GM18511 (cell line): Measurements from ENCODE around the gene TXNDC5.
A peak's percentile ranks its signal among the peaks of the same experiment; 100 is the strongest.
"Not testable (repeated sequence)": the region's sequence is repeated elsewhere in the genome, so short reads cannot be mapped to it uniquely, and the experiment has no call there.

ENCODE experiments used
- ATAC-seq: cut with Tn5 transposase; IDR thresholded peaks from one replicate; pipeline ENCODE4 v1.9.1; 2021; ENCODE audit warnings: mild to moderate bottlenecking, moderate library complexity; ENCODE audit not compliant: unreplicated experiment

TXNDC5 gene

GRCh38 chr6:7914991-7915789 lies 4.6 kb upstream of the TXNDC5 start:
- no peak for ATAC-seq

GRCh38 chr6:7914311-7914710 lies 3.7 kb upstream of the TXNDC5 start:
- no peak for ATAC-seq

GRCh38 chr6:7912736-7913517 lies 2.3 kb upstream of the TXNDC5 start:
- ATAC-seq: no peak

- ATAC-seq: no peak
These were observed 1.4 kb upstream of the TXNDC5 start for GRCh38 chr6:7912024-7912423.

- no peak for ATAC-seq
These were observed 747 bp upstream of the TXNDC5 start for GRCh38 chr6:7911345-7911725.

GRCh38 chr6:7910298-7910653 lies 312 bp downstream of the TXNDC5 start:
- peak; percentile 35 for ATAC-seq

- peak; percentile 45 for ATAC-seq
These were observed 988 bp downstream of the TXNDC5 start for GRCh38 chr6:7909323-7910276.

- no peak for ATAC-seq
These were observed 3.4 kb downstream of the TXNDC5 start for GRCh38 chr6:7907159-7907558.

- ATAC-seq: no peak
These were observed 3.8 kb downstream of the TXNDC5 start for GRCh38 chr6:7906741-7907140.

GRCh38 chr6:7905416-7905815 lies 5.2 kb downstream of the TXNDC5 start:
- no peak for ATAC-seq

- no peak for ATAC-seq
These were observed 5.8 kb downstream of the TXNDC5 start for GRCh38 chr6:7904654-7905319.

- no peak for ATAC-seq
These were observed 6.9 kb downstream of the TXNDC5 start for GRCh38 chr6:7903673-7904072.

- no peak for ATAC-seq
These were observed 7.7 kb downstream of the TXNDC5 start for GRCh38 chr6:7902867-7903266.

GRCh38 chr6:7902221-7902620 lies 8.4 kb downstream of the TXNDC5 start:
- ATAC-seq: no peak

GRCh38 chr6:7901780-7902179 lies 8.8 kb downstream of the TXNDC5 start:
- ATAC-seq: no peak

- ATAC-seq: peak; percentile 9
These were observed 9.5 kb downstream of the TXNDC5 start for GRCh38 chr6:7901056-7901455.

GRCh38 chr6:7900621-7901020 lies 10.0 kb downstream of the TXNDC5 start:
- peak; percentile 49 for ATAC-seq

- ATAC-seq: no peak
These were observed 10.7 kb downstream of the TXNDC5 start for GRCh38 chr6:7899889-7900213.

GRCh38 chr6:7899101-7899888 lies 11.3 kb downstream of the TXNDC5 start:
- ATAC-seq: peak; percentile 61

GRCh38 chr6:7898193-7898586 lies 12.4 kb downstream of the TXNDC5 start:
- not testable (repeated sequence) for ATAC-seq
